K562 (cell line): ENCODE measurements around the gene FGGY. TPM values are rescaled to one million over a fixed set of nuclear protein-coding genes. Genes with fewer than 3 reads are reported as not detected.

ENCODE experiments used
- ATAC-seq: fragments of 200-7000 bp; cut with Tn5 transposase; 3 replicates; pipeline ENCODE4 v1.9.1; 2020; ENCODE audit warnings: moderate library complexity
- BruUV-seq: library from RNA; stranded (reverse); fragments of 400-500 nt; replicated peaks from 2 replicates; lab custom pipeline; 2021; lab: Mats Ljungman, UMichigan
- CTCF ChIA-PET: fragments of 300-600 bp; formaldehyde crosslinking; extraction: SDS; loops from one replicate; lab custom pipeline; 2021; ENCODE audit warnings: low intra/inter-chr PET ratio; lab: Yijun Ruan, JAX
- POLR2A ChIA-PET: fragments of 300-600, 350-650 bp; sonication (Branson Sonifier 250); formaldehyde crosslinking; extraction: SDS; loops from one replicate; lab custom pipeline; 2021; ENCODE audit warnings: antibody characterized with exemption, inconsistent platforms; lab: Yijun Ruan, JAX
- DNase-seq, 4 experiments: peaks; one replicate each; pipeline versions ENCODE4 v3.0.0 to v3.0.0-alpha.2; 2011 to 2018; ENCODE audit warnings: low spot score in 3 of 4, mixed read lengths in 3 of 4; ENCODE audit errors: extremely low read depth in 1 of 4
- FAIRE-seq: peaks from 2 replicates; lab custom pipeline; 2011; peaks lifted over from hg19 to GRCh38; lab: Jason Lieb, UNC
- H2AFZ ChIP-seq: 2 replicates; pipeline ENCODE4 v1.6.0; 2011; ENCODE audit warnings: low read depth, low read length, control low read depth, inconsistent platforms
- H3K27ac ChIP-seq: fragments of 200-600 bp; 3 replicates; pipeline ENCODE4 v1.8.0; 2011; ENCODE audit warnings: low read depth, mild to moderate bottlenecking, control low read depth, inconsistent platforms, low read length, moderate library complexity, mixed read lengths; ENCODE audit errors: extremely low read depth
- H3K27me3 ChIP-seq, 2 experiments: fragments of 300-600 bp in 1 of 2; 2 replicates in 1 of 2; 3 replicates in 1 of 2; pipeline versions ENCODE4 v1.6.0 to v1.8.0; 2011; ENCODE audit warnings: inconsistent platforms in 2 of 2, low read length in 2 of 2, mild to moderate bottlenecking in 1 of 2, mixed read lengths in 1 of 2, moderate library complexity in 1 of 2; ENCODE audit not compliant: control insufficient read depth in 2 of 2, insufficient read depth in 2 of 2
- H3K36me3 ChIP-seq: fragments of 300-600 bp; 3 replicates; pipeline ENCODE4 v1.8.0; 2011; ENCODE audit warnings: mild to moderate bottlenecking, low read length, inconsistent platforms; ENCODE audit not compliant: control insufficient read depth, insufficient read depth
- H3K4me1 ChIP-seq, 2 experiments: fragments of 200-600 bp in 1 of 2; replicated peaks in 1 of 2; 2 replicates in 1 of 2; 3 replicates in 1 of 2; pipeline versions ENCODE4 v1.5.1 to v1.8.0; 2011; ENCODE audit warnings: inconsistent platforms in 2 of 2, low read length in 2 of 2, mild to moderate bottlenecking in 1 of 2, mixed read lengths in 1 of 2, moderate library complexity in 1 of 2; ENCODE audit not compliant: control insufficient read depth in 2 of 2, insufficient read depth in 2 of 2
- H3K4me2 ChIP-seq: 2 replicates; pipeline ENCODE4 v1.6.1; 2011; ENCODE audit warnings: low read length, control low read depth, inconsistent platforms, mixed read lengths; ENCODE audit not compliant: insufficient read depth
- H3K4me3 ChIP-seq: fragments of 200-600 bp; sonication (generic), shearing (Covaris generic); 2 replicates; pipeline ENCODE4 v1.5.1; 2016; ENCODE audit warnings: control low read depth, inconsistent platforms
- H3K79me2 ChIP-seq: fragments of 200-600 bp; 3 replicates; pipeline ENCODE4 v1.8.0; 2011; ENCODE audit warnings: low read length, inconsistent platforms; ENCODE audit not compliant: control insufficient read depth, insufficient read depth
- H3K9ac ChIP-seq, 2 experiments: 2 replicates each; pipeline versions ENCODE4 v1.6.0 to v1.6.1; 2011; ENCODE audit warnings: low read depth in 2 of 2, low read length in 2 of 2, control low read depth in 1 of 2, inconsistent platforms in 1 of 2, mild to moderate bottlenecking in 1 of 2, mixed read lengths in 1 of 2; ENCODE audit not compliant: insufficient read depth in 1 of 2
- H3K9me1 ChIP-seq: one replicate; pipeline ENCODE4 v1.6.0; 2011; ENCODE audit warnings: inconsistent platforms, mild to moderate bottlenecking, low read length, moderate library complexity; ENCODE audit not compliant: control insufficient read depth, insufficient read depth
- H3K9me3 ChIP-seq: replicated peaks from 2 replicates; pipeline ENCODE4 v1.5.1; 2011; ENCODE audit warnings: low read depth, low read length, inconsistent platforms; ENCODE audit not compliant: control insufficient read depth, insufficient read depth
- H4K20me1 ChIP-seq: replicated peaks from 2 replicates; pipeline ENCODE4 v1.6.1; 2011; ENCODE audit warnings: low read length, inconsistent platforms, mixed read lengths; ENCODE audit not compliant: control insufficient read depth, insufficient read depth
- ADNP ChIP-seq: fragments of 200-800 bp; sonication (Bioruptor generic); IDR thresholded peaks from 2 replicates; pipeline ENCODE4 v1.6.1; 2016; ENCODE audit warnings: missing genetic modification characterization, missing compliant biosample characterization
- MXI1 ChIP-seq: IDR thresholded peaks from 2 replicates; pipeline ENCODE4 v1.6.1; 2011; ENCODE audit warnings: low read depth, mild to moderate bottlenecking, improper control_type of control experiment, low read length
- NR2F6 ChIP-seq: fragments of 450-650 bp; formaldehyde crosslinking; IDR thresholded peaks from 2 replicates; pipeline ENCODE4 v1.4.0; 2020; ENCODE audit warnings: mild to moderate bottlenecking
- RFX1 ChIP-seq: fragments of 450-650 bp; IDR thresholded peaks from 2 replicates; pipeline ENCODE4 v1.6.1; 2016; ENCODE audit warnings: mild to moderate bottlenecking, moderate library complexity
- SUPT5H ChIP-seq: fragments of 450-650 bp; IDR thresholded peaks from 2 replicates; pipeline ENCODE4 v1.6.1; 2016
- ZBTB17 ChIP-seq: fragments of 450-650 bp; formaldehyde crosslinking; IDR thresholded peaks from 2 replicates; pipeline ENCODE4 v1.4.0; 2020; ENCODE audit warnings: mild to moderate bottlenecking
- ZNF184 ChIP-seq: sonication (generic); formaldehyde crosslinking; IDR thresholded peaks from 2 replicates; pipeline ENCODE4 v1.5.0; 2020; ENCODE audit warnings: missing genetic modification reagents
- ZNF507 ChIP-seq: conservative IDR thresholded peaks from 2 replicates; pipeline ENCODE4 v1.6.1; 2017; ENCODE audit warnings: missing genetic modification characterization, missing compliant biosample characterization
- WGBS: fragments of 100-300 bp; shearing (Covaris generic); methylation state at CpG from one replicate; pipeline ENCODE4 v1.1.6; 2016; ENCODE audit warnings: low coverage, mixed read lengths; ENCODE audit not compliant: insufficient coverage; ENCODE audit errors: missing lambda C conversion rate; 5-methylcytosine and 5-hydroxymethylcytosine counted together
- in situ Hi-C: fragments of 300-500 bp; cut with MboI; formaldehyde crosslinking; loops from 4 replicates; pipeline ENCODE4 v1.15.0; 2018; ENCODE audit warnings: inconsistent platforms, mixed read lengths
- intact Hi-C: fragments of 100-400 bp; cut with micrococcal nuclease; formaldehyde crosslinking; loops from 2 replicates; pipeline ENCODE4 v1.14.2; 2022
- polyA plus RNA-seq, 8 experiments: library from polyadenylated mRNA; depleted of rRNA in 4 of 8; stranded (reverse) in 5 of 8; unstranded in 3 of 8; fragments of >200 nt; fragmentation: Nextera tagmentation in 2 of 8; fragmentation: Illumina TruSeq in 1 of 8; extraction: Ambion mirVana in 2 of 8; extraction: Trizol in 1 of 8; gene quantifications; 2 replicates each; pipeline versions ENCODE4 v1.2.1 to v1.2.3, GENCODE V29; 2011 to 2014; ENCODE audit warnings: inconsistent platforms in 1 of 8, missing spikeins in 1 of 8
- total RNA-seq, 7 experiments: library from RNA; depleted of rRNA in 6 of 7; stranded (reverse); fragments of >200 nt in 6 of 7; fragmentation: Illumina TruSeq in 2 of 7; extraction: Trizol in 2 of 7; gene quantifications; 2 replicates each; pipeline versions ENCODE4 v1.2.1 to v1.2.3, GENCODE V29; 2011 to 2021; ENCODE audit warnings: low replicate concordance in 1 of 7
- TF ChIP-seq, protein P1 (sequence below): fragments of 450-650 bp; formaldehyde crosslinking; IDR thresholded peaks from 2 replicates; pipeline ENCODE4 v1.4.0; 2022; ENCODE audit warnings: mild to moderate bottlenecking, moderate library complexity
- TF ChIP-seq, protein P2 (sequence below): IDR thresholded peaks from 3 replicates; pipeline ENCODE4 v1.6.1; 2011; ENCODE audit warnings: borderline replicate concordance, mild to moderate bottlenecking, moderate library complexity; ENCODE audit not compliant: insufficient read length; ENCODE audit errors: extremely low read depth
- TF ChIP-seq, protein P3 (sequence below): fragments of 450-650 bp; formaldehyde crosslinking; IDR thresholded peaks from 2 replicates; pipeline ENCODE4 v1.4.0; 2020; ENCODE audit warnings: mild to moderate bottlenecking

Gene FGGY
- total and polyA plus RNA-seq, 9 of the 15 experiments (the other 6 are each of a cell fraction or from before 2014, with no cell fraction given): 9.7 to 19.2 (median 12.6) TPM

DNA sequence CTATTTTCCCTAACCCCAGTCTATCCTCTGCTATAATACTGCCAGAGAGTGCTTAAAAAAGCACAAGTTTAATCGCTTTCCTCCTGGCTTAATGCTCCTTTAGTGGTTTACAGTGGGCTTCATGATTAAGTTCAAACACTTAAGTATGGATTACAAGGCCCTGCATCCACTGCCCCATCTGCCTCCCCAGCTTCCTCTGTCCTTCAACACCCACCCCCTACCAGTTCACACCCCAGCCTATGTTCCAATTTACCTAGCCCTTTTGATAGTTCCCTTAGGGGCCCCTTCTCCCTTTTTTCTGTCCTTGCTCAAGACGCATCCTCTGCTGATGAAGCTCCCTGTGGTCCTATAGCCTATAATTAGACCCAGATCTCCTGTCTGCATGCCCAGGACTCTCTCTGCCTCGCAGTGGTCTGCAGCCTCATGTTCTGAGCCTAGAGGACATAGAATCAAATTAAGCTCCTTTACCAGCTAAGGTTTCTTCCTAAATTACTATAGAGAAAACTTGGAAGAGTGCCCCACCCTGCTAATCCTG lies 212.5 kb downstream of the FGGY start:
- H3K9me3 ChIP-seq: no peaks in the 10 kb centered on the region
- no peak overlapping the region for H3K9ac ChIP-seq
- H3K79me2 ChIP-seq: no peaks in the 10 kb centered on the region
- H4K20me1 ChIP-seq: no peaks in the 10 kb centered on the region
- no TSS peak for BruUV-seq
- H3K27ac ChIP-seq: no peak overlapping the region
- no peaks in the 10 kb centered on the region for H3K27me3 ChIP-seq
- H3K36me3 ChIP-seq: no peaks in the 10 kb centered on the region
- ChIA-PET CTCF (no interaction called here), POLR2A (no interaction called here)
- FAIRE-seq: no peak
- TF ChIP-seq, protein P1, sequence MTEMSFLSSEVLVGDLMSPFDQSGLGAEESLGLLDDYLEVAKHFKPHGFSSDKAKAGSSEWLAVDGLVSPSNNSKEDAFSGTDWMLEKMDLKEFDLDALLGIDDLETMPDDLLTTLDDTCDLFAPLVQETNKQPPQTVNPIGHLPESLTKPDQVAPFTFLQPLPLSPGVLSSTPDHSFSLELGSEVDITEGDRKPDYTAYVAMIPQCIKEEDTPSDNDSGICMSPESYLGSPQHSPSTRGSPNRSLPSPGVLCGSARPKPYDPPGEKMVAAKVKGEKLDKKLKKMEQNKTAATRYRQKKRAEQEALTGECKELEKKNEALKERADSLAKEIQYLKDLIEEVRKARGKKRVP (CRISPR knock-in tag): no peak
- TF ChIP-seq NR2F6 (CRISPR knock-in tag) (no peak), MXI1 (no peak), ADNP (tag) (no peak), ZNF507 (no peak), ZNF184 (CRISPR knock-in tag) (no peak), RFX1 (no peak), ZBTB17 (no peak), SUPT5H (no peak)
- TF ChIP-seq, protein P2, sequence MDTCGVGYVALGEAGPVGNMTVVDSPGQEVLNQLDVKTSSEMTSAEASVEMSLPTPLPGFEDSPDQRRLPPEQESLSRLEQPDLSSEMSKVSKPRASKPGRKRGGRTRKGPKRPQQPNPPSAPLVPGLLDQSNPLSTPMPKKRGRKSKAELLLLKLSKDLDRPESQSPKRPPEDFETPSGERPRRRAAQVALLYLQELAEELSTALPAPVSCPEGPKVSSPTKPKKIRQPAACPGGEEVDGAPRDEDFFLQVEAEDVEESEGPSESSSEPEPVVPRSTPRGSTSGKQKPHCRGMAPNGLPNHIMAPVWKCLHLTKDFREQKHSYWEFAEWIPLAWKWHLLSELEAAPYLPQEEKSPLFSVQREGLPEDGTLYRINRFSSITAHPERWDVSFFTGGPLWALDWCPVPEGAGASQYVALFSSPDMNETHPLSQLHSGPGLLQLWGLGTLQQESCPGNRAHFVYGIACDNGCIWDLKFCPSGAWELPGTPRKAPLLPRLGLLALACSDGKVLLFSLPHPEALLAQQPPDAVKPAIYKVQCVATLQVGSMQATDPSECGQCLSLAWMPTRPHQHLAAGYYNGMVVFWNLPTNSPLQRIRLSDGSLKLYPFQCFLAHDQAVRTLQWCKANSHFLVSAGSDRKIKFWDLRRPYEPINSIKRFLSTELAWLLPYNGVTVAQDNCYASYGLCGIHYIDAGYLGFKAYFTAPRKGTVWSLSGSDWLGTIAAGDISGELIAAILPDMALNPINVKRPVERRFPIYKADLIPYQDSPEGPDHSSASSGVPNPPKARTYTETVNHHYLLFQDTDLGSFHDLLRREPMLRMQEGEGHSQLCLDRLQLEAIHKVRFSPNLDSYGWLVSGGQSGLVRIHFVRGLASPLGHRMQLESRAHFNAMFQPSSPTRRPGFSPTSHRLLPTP: no peak
- TF ChIP-seq, protein P3, sequence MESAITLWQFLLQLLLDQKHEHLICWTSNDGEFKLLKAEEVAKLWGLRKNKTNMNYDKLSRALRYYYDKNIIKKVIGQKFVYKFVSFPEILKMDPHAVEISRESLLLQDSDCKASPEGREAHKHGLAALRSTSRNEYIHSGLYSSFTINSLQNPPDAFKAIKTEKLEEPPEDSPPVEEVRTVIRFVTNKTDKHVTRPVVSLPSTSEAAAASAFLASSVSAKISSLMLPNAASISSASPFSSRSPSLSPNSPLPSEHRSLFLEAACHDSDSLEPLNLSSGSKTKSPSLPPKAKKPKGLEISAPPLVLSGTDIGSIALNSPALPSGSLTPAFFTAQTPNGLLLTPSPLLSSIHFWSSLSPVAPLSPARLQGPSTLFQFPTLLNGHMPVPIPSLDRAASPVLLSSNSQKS (CRISPR knock-in tag): no peak
- no peak for DNase-seq
- H3K4me1 ChIP-seq: peaks cover 0 to 26% of the 10 kb centered on the region in 2 experiments; a peak in 3 of 5 replicates
- ATAC-seq: no peak
- no peak overlapping the region for H3K4me3 ChIP-seq
- 12% methylated on average over 3 of the region's 3 CpGs for WGBS
- in situ Hi-C loops: no loop called here
- no peak overlapping the region for H2AFZ ChIP-seq
- intact Hi-C loops: loop anchor here (5.0 kb wide), 1 partner anchor 212 kb away; the partner anchor contains the start of gene FGGY
- no peak overlapping the region for H3K4me2 ChIP-seq
- H3K9me1 ChIP-seq: no peaks in the 10 kb centered on the region
